A673 (cell line): ENCODE measurements around the gene LRRC8B.

Experiments used
- CTCF ChIP-seq: fragments of 300-800, 200-600 bp; sonication (generic); conservative IDR thresholded peaks from 2 replicates; pipeline ENCODE4 v1.5.1; 2017; ENCODE audit warnings: low read depth, mild to moderate bottlenecking, antibody characterized with exemption, low read length, moderate library complexity, mixed read lengths
- EZH2 ChIP-seq: fragments of 200-600 bp; sonication (generic); IDR thresholded peaks from 2 replicates; pipeline ENCODE4 v1.6.1; 2017; ENCODE audit warnings: borderline replicate concordance, low read depth, mild to moderate bottlenecking, mixed read lengths, antibody characterized with exemption, low read length; ENCODE audit not compliant: poor library complexity, severe bottlenecking

GRCh38 chr1:89594096-89594740 is 69.6 kb downstream of the LRRC8B start:
- TF ChIP-seq CTCF (no peak), EZH2 (no peak)
